Measurements from ENCODE around the gene TRABD.

Gene TRABD

DNA sequence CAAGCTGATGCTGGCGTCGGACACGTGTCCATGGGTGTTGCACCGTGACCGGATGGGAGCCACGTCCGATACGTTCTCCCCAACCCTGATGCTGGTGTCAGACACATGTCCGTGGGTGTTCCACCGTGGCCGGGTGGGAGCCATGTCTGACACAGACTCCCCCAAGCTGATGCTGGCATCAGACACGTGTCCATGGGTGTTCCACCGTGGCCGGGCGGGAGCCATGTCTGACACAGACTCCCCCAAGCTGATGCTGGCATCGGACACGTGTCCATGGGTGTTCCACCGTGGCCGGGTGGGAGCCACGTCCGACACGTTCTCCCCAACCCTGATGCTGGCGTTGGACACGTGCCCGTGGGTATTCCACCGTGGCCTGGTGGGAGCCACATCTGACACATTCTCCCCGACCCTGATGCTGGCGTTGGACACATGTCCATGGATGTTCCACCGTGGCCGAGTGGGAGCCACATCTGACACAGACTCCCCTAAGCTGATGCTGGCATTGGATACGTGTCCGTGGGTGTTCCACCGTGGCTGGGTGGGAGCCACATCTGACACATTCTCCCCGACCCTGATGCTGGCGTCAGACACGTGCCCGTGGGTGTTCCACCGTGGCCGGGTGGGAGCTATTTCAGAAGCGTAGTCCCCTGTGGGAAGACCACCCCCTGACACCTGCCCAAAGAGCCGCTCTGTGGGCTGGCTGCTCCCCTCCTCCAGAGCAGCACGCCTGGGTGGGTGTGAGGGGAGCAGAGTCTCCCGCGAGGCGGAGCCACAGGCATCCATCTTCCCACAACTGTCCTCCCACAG, 35.1 kb downstream of the TRABD start:
- no peak overlapping the region for H2AFZ ChIP-seq (ENCODE audit: low read depth, low read length)
- peaks cover 2% of the 10 kb centered on the region; the same call in 1 of the 2 replicates for H3K79me2 ChIP-seq (ENCODE audit: insufficient read depth, low read length)
- DNase-seq = no peak
- no peak overlapping the region for H3K4me2 ChIP-seq (ENCODE audit: insufficient read depth, low read length)
- H3K9ac ChIP-seq (ENCODE audit: low read depth, low read length) = no peak overlapping the region
- ATAC-seq (ENCODE audit: insufficient read depth, low read depth) = no peak
- H3K4me1 ChIP-seq (ENCODE audit: insufficient read depth, low read length) = no peaks in the 10 kb centered on the region
- no peaks in the 10 kb centered on the region for H3K27me3 ChIP-seq (ENCODE audit: insufficient read depth, low read length, poor library complexity)
- TF ChIP-seq, protein P1, sequence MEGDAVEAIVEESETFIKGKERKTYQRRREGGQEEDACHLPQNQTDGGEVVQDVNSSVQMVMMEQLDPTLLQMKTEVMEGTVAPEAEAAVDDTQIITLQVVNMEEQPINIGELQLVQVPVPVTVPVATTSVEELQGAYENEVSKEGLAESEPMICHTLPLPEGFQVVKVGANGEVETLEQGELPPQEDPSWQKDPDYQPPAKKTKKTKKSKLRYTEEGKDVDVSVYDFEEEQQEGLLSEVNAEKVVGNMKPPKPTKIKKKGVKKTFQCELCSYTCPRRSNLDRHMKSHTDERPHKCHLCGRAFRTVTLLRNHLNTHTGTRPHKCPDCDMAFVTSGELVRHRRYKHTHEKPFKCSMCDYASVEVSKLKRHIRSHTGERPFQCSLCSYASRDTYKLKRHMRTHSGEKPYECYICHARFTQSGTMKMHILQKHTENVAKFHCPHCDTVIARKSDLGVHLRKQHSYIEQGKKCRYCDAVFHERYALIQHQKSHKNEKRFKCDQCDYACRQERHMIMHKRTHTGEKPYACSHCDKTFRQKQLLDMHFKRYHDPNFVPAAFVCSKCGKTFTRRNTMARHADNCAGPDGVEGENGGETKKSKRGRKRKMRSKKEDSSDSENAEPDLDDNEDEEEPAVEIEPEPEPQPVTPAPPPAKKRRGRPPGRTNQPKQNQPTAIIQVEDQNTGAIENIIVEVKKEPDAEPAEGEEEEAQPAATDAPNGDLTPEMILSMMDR (IDR thresholded peaks at IDR 0.05; ENCODE audit: borderline replicate concordance, extremely low read depth, low read length, poor library complexity, severe bottlenecking) = no peak
- no peak for TF ChIP-seq EZH2 (IDR thresholded peaks at IDR 0.05; ENCODE audit: borderline replicate concordance, low read depth, low read length, severe bottlenecking)
- peaks cover 57% of the 10 kb centered on the region for H4K20me1 ChIP-seq (ENCODE audit: insufficient read depth, low read length)
- no peaks in the 10 kb centered on the region for H3K9me3 ChIP-seq (ENCODE audit: insufficient read depth, low read length, severe bottlenecking)
- peaks cover 94% of the 10 kb centered on the region for H3K36me3 ChIP-seq (ENCODE audit: insufficient read depth, low read length)
- no peak overlapping the region for H3K4me3 ChIP-seq (ENCODE audit: low read depth in 1 of 2, low read length in 2 of 2)
- H3K27ac ChIP-seq (ENCODE audit: low read length) = no peak overlapping the region

DNA sequence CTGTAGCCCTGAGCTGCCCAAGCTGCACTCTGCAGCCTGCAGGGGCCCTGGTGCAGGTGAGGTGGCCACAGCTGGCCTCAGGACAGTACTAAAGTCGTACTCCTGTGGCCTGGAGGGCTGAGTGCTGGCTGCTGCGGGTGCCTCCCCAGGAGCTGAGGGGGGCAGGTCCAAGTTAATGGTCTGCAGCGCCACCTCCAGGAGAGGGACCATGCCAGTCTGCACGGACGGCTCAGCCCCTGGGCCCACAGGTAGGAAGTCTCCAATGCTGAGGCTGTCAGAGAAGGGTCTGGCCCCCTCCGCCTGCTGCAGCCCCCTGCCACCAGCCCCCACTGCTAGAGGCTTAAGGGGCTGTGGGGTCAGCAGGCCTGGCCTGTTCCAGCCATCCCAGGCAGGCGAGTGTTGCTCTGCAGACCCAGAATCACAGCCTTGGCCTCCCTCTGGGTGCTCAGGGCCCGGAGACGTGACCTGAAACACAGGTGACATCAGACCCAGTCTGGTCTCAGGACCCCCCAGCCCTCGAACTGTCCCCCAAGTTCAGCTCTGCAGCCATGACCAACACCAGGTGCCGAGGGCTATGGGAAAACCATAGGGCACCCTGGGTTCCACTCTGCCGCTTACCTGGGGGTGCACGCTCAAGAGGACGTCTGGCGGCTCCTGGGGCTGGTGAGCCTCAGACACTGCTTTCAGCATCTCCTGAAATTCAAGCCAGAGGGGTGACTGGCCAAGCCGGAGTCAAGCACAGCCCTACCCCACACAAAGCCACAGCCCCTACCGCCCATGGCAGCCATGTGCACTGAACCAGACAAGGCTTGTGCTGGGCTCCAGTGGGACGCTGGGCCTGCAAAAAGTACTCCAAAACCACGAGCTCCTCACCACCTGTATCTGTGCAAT, 35.9 kb downstream of the TRABD start:
- no peak for DNase-seq
- no peak overlapping the region for H3K4me3 ChIP-seq (ENCODE audit: low read depth in 1 of 2, low read length in 2 of 2)
- H3K4me1 ChIP-seq (ENCODE audit: insufficient read depth, low read length) = no peaks in the 10 kb centered on the region
- H2AFZ ChIP-seq (ENCODE audit: low read depth, low read length) = no peak overlapping the region
- ATAC-seq (ENCODE audit: insufficient read depth, low read depth) = no peak
- H3K4me2 ChIP-seq (ENCODE audit: insufficient read depth, low read length) = no peak overlapping the region
- H3K9me3 ChIP-seq (ENCODE audit: insufficient read depth, low read length, severe bottlenecking) = no peaks in the 10 kb centered on the region
- no peak overlapping the region for H3K9ac ChIP-seq (ENCODE audit: low read depth, low read length)
- H3K27ac ChIP-seq (ENCODE audit: low read length) = no peak overlapping the region
- no peaks in the 10 kb centered on the region for H3K79me2 ChIP-seq (ENCODE audit: insufficient read depth, low read length)
- no peaks in the 10 kb centered on the region for H3K27me3 ChIP-seq (ENCODE audit: insufficient read depth, low read length, poor library complexity)
- TF ChIP-seq, protein P1 (IDR thresholded peaks at IDR 0.05; ENCODE audit: borderline replicate concordance, extremely low read depth, low read length, poor library complexity, severe bottlenecking) = peak; percentile 33
- TF ChIP-seq EZH2 (IDR thresholded peaks at IDR 0.05; ENCODE audit: borderline replicate concordance, low read depth, low read length, severe bottlenecking) = no peak
- H3K36me3 ChIP-seq (ENCODE audit: insufficient read depth, low read length) = peaks cover 93% of the 10 kb centered on the region
- H4K20me1 ChIP-seq (ENCODE audit: insufficient read depth, low read length) = peaks cover 54% of the 10 kb centered on the region

DNA sequence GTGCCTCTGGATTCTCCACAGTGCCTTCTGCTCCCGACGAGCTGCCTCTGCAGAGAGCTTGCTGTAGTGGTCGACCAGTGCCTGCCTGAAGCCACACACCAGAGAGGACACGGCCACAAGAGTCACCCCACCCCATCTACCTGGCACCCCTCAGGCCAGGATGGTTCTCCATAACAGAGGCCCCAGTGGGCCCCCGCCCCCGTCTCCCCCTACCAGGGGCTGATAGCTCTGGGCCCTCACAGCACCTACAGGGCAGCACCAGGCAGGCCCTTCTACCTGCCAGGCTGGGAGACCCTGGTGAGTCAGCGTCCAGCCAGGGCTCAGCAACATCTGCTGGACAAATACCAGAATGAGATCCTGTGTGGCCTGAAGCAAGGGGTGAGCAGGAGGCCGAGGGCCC, 36.8 kb downstream of the TRABD start:
- no peak overlapping the region for H3K4me3 ChIP-seq (ENCODE audit: low read depth in 1 of 2, low read length in 2 of 2)
- H3K36me3 ChIP-seq (ENCODE audit: insufficient read depth, low read length) = peaks cover 92% of the 10 kb centered on the region
- no peak for TF ChIP-seq EZH2 (IDR thresholded peaks at IDR 0.05; ENCODE audit: borderline replicate concordance, low read depth, low read length, severe bottlenecking)
- TF ChIP-seq, protein P1 (IDR thresholded peaks at IDR 0.05; ENCODE audit: borderline replicate concordance, extremely low read depth, low read length, poor library complexity, severe bottlenecking) = no peak
- H3K4me2 ChIP-seq (ENCODE audit: insufficient read depth, low read length) = no peak overlapping the region
- H3K79me2 ChIP-seq (ENCODE audit: insufficient read depth, low read length) = no peaks in the 10 kb centered on the region
- no peak overlapping the region for H3K9ac ChIP-seq (ENCODE audit: low read depth, low read length)
- H2AFZ ChIP-seq (ENCODE audit: low read depth, low read length) = no peak overlapping the region
- no peak for DNase-seq
- no peaks in the 10 kb centered on the region for H3K4me1 ChIP-seq (ENCODE audit: insufficient read depth, low read length)
- no peak for ATAC-seq (ENCODE audit: insufficient read depth, low read depth)
- H3K27me3 ChIP-seq (ENCODE audit: insufficient read depth, low read length, poor library complexity) = no peaks in the 10 kb centered on the region
- peaks cover 54% of the 10 kb centered on the region for H4K20me1 ChIP-seq (ENCODE audit: insufficient read depth, low read length)
- no peaks in the 10 kb centered on the region for H3K9me3 ChIP-seq (ENCODE audit: insufficient read depth, low read length, severe bottlenecking)
- no peak overlapping the region for H3K27ac ChIP-seq (ENCODE audit: low read length)
